Measurements from ENCODE around the gene PRPF6. TPM values are rescaled to one million over a fixed set of nuclear protein-coding genes. Genes with fewer than 3 reads are reported as not detected.

Gene PRPF6
- total RNA-seq, 2 experiments from 2014 or later, result 45.1 to 73.7 TPM

DNA sequence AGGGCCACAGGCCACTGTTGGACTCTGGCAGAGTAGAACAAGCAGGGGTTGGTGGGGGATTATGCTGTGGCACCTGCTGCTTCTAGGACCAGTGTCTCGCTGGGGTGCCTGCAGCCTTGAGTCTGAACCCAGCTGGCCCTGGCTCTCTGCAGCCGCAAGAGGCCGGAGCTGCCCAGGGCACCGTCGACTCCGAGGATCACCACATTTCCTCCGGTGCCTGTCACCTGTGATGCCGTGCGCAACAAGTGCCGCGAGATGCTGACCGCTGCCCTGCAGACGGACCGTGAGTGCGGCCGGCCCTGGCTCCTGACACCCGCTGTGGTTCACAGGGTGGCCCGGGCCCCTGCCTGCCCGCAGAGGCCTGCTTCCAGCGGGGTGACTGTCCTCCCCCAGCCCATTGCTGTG lies 88.3 kb downstream of the PRPF6 start:
- no peak for DNase-seq (ENCODE audit: low spot score)
- Histone ChIP-seq H3K4me2 (ENCODE audit: low read length) (no peak overlapping the region), H3K27ac (ENCODE audit: low read depth, low read length, poor library complexity, severe bottlenecking) (no peak overlapping the region), H4K20me1 (ENCODE audit: insufficient read depth, low read length) (no peaks in the 10 kb centered on the region), H3K36me3 (ENCODE audit: insufficient read depth, low read length) (peaks cover 25% of the 10 kb centered on the region; the same call in 1 of the 2 replicates), H3K9me2 (ENCODE audit: insufficient read depth, low read length) (no peaks in the 10 kb centered on the region), H3K4me3 (ENCODE audit: low read depth, low read length, poor library complexity, severe bottlenecking) (no peak overlapping the region), H3K4me1 (ENCODE audit: insufficient read depth, low read length, poor library complexity, severe bottlenecking) (peaks cover 31% of the 10 kb centered on the region), H3K79me2 (ENCODE audit: insufficient read depth, low read depth, low read length) (no peaks in the 10 kb centered on the region), H2AFZ (ENCODE audit: low read length) (no peak overlapping the region), H3K9me3 (ENCODE audit: low read length) (no peaks in the 10 kb centered on the region)
- TF ChIP-seq EZH2phosphoT487 (IDR thresholded peaks at IDR 0.05; ENCODE audit: borderline replicate concordance, low read depth, low read length), result no peak
- TF ChIP-seq, protein P1, sequence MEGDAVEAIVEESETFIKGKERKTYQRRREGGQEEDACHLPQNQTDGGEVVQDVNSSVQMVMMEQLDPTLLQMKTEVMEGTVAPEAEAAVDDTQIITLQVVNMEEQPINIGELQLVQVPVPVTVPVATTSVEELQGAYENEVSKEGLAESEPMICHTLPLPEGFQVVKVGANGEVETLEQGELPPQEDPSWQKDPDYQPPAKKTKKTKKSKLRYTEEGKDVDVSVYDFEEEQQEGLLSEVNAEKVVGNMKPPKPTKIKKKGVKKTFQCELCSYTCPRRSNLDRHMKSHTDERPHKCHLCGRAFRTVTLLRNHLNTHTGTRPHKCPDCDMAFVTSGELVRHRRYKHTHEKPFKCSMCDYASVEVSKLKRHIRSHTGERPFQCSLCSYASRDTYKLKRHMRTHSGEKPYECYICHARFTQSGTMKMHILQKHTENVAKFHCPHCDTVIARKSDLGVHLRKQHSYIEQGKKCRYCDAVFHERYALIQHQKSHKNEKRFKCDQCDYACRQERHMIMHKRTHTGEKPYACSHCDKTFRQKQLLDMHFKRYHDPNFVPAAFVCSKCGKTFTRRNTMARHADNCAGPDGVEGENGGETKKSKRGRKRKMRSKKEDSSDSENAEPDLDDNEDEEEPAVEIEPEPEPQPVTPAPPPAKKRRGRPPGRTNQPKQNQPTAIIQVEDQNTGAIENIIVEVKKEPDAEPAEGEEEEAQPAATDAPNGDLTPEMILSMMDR (conservative IDR thresholded peaks at IDR 0.05; ENCODE audit: low read length), result no peak
- BruUV-seq (replicated peaks), result no TSS peak
- POLR2A ChIA-PET, result no interaction called here
- intact Hi-C loops (cut with micrococcal nuclease; ENCODE audit: unreplicated experiment), result no loop called here
- CTCF ChIA-PET (ENCODE audit: unreplicated experiment), result no interaction called here

DNA sequence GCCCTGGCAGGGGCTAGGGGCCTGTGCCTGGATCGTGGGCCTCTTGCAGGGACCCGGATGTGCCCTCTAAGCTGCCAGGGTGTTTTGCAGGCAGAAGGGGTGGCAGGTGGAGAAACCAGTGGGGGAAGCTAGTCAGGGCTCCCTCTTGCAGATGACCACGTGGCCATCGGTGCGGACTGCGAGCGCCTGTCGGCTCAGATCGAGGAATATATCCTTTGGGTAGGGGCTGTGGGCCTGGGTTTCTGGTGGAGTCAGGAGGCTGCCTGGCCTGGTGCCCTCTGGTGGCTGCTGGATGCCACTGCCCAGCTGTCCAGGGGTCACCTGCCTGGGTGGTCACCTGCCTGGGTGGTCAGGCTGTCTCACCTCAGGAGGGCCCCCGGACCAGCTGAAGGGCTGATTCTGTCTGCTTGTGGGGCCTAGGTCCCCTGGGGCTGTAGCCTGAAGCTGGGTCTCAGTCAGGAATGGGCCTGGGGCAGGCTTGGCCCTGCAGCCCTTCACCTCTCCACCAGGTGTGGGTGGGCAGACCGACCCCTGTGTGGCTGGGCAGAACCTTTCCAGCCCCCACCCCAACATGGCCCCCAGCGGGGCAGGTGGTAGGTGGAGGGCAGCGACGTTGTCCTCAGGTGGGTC lies 88.8 kb downstream of the PRPF6 start:
- Histone ChIP-seq H3K9me3 (ENCODE audit: low read length) (no peaks in the 10 kb centered on the region), H2AFZ (ENCODE audit: low read length) (no peak overlapping the region), H3K4me2 (ENCODE audit: low read length) (no peak overlapping the region), H3K79me2 (ENCODE audit: insufficient read depth, low read depth, low read length) (no peaks in the 10 kb centered on the region), H3K4me3 (ENCODE audit: low read depth, low read length, poor library complexity, severe bottlenecking) (no peak overlapping the region), H3K4me1 (ENCODE audit: insufficient read depth, low read length, poor library complexity, severe bottlenecking) (peaks cover 26% of the 10 kb centered on the region), H3K27ac (ENCODE audit: low read depth, low read length, poor library complexity, severe bottlenecking) (no peak overlapping the region), H4K20me1 (ENCODE audit: insufficient read depth, low read length) (no peaks in the 10 kb centered on the region), H3K9me2 (ENCODE audit: insufficient read depth, low read length) (no peaks in the 10 kb centered on the region), H3K36me3 (ENCODE audit: insufficient read depth, low read length) (peaks cover 27% of the 10 kb centered on the region; the same call in 1 of the 2 replicates)
- TF ChIP-seq, protein P1 (conservative IDR thresholded peaks at IDR 0.05; ENCODE audit: low read length), result peak; percentile 78
- no peak for TF ChIP-seq EZH2phosphoT487 (IDR thresholded peaks at IDR 0.05; ENCODE audit: borderline replicate concordance, low read depth, low read length)
- DNase-seq (ENCODE audit: low spot score), result no peak
- ChIA-PET POLR2A (no interaction called here), CTCF (ENCODE audit: unreplicated experiment) (no interaction called here)
- intact Hi-C loops (cut with micrococcal nuclease; ENCODE audit: unreplicated experiment), result no loop called here
- BruUV-seq (replicated peaks), result no TSS peak

DNA sequence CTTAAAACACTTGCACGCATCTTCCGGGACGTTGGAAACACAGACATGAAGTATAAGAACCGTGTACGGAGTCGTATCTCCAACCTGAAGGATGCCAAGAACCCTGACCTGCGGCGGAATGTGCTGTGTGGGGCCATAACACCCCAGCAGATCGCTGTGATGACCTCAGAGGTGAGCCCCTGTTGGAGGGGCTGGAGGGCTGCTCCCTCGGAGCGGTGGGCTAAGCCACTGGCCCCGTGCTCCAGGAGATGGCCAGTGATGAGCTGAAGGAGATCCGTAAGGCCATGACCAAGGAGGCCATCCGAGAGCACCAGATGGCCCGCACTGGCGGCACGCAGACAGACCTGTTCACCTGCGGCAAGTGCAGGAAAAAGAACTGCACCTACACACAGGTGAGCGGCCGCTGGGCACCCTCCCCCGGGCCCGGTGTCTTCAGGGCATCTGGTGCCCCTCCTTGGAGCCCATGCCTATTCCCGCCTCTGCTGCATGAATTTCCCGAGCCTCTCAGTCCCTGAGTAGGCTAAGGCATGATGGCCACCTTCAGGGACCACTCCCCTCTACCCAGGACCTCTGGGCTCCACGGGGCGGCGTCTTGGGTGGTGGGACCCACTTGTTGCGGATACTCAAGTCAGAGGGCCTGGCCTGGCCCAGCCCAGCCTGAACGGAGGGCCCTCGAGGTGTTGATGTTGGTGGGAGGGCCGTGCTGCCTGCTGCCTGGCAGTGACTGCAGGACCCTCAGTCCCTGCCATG lies 89.5 kb downstream of the PRPF6 start:
- no peaks in the 10 kb centered on the region for H3K9me3 ChIP-seq (ENCODE audit: low read length)
- no peaks in the 10 kb centered on the region for H3K79me2 ChIP-seq (ENCODE audit: insufficient read depth, low read depth, low read length)
- H3K4me2 ChIP-seq (ENCODE audit: low read length), result no peak overlapping the region
- H4K20me1 ChIP-seq (ENCODE audit: insufficient read depth, low read length), result no peaks in the 10 kb centered on the region
- no peak overlapping the region for H2AFZ ChIP-seq (ENCODE audit: low read length)
- H3K36me3 ChIP-seq (ENCODE audit: insufficient read depth, low read length), result peaks cover 33% of the 10 kb centered on the region; the same call in 1 of the 2 replicates
- no peaks in the 10 kb centered on the region for H3K9me2 ChIP-seq (ENCODE audit: insufficient read depth, low read length)
- no TSS peak for BruUV-seq (replicated peaks)
- H3K4me1 ChIP-seq (ENCODE audit: insufficient read depth, low read length, poor library complexity, severe bottlenecking), result peaks cover 19% of the 10 kb centered on the region
- intact Hi-C loops (cut with micrococcal nuclease; ENCODE audit: unreplicated experiment), result no loop called here
- TF ChIP-seq, protein P1 (conservative IDR thresholded peaks at IDR 0.05; ENCODE audit: low read length), result no peak
- no peak for TF ChIP-seq EZH2phosphoT487 (IDR thresholded peaks at IDR 0.05; ENCODE audit: borderline replicate concordance, low read depth, low read length)
- POLR2A ChIA-PET, result no interaction called here
- no peak for DNase-seq (ENCODE audit: low spot score)
- H3K27ac ChIP-seq (ENCODE audit: low read depth, low read length, poor library complexity, severe bottlenecking), result no peak overlapping the region
- H3K4me3 ChIP-seq (ENCODE audit: low read depth, low read length, poor library complexity, severe bottlenecking), result no peak overlapping the region
- CTCF ChIA-PET (ENCODE audit: unreplicated experiment), result no interaction called here
